ENCODE measurements around the gene PPP2R1B.

Gene PPP2R1B

GRCh38 chr11:111693224-111693937 is 72.8 kb downstream of the PPP2R1B start:
- DNase-seq (ENCODE audit: low spot score), result no peak

GRCh38 chr11:111691741-111692140 is 74.4 kb downstream of the PPP2R1B start:
- peak; percentile 25 for DNase-seq (ENCODE audit: low spot score)

- DNase-seq (ENCODE audit: low spot score), result no peak
Measured at GRCh38 chr11:111691176-111691575, 75.0 kb downstream of the PPP2R1B start.

- DNase-seq (ENCODE audit: low spot score), result no peak
Measured at GRCh38 chr11:111688013-111688412, 78.2 kb downstream of the PPP2R1B start.

GRCh38 chr11:111684251-111684650 is 81.9 kb downstream of the PPP2R1B start:
- no peak for DNase-seq (ENCODE audit: low spot score)

- DNase-seq (ENCODE audit: low spot score), result no peak
Measured at GRCh38 chr11:111683806-111684205, 82.4 kb downstream of the PPP2R1B start.

- no peak for DNase-seq (ENCODE audit: low spot score)
Measured at GRCh38 chr11:111680486-111681175, 85.6 kb downstream of the PPP2R1B start.
